GM12878 (cell line): ENCODE data around the gene PATL1. TPM values are rescaled to one million over a fixed set of nuclear protein-coding genes. Genes with fewer than 3 reads are reported as not detected.

Source experiments
- ATAC-seq: fragments of 200-7000 bp; cut with Tn5 transposase; 3 replicates; pipeline ENCODE4 v1.9.1; 2020; ENCODE audit warnings: mild to moderate bottlenecking, moderate library complexity
- BruUV-seq: library from RNA; stranded (reverse); fragments of 400-500 nt; replicated peaks from 2 replicates; lab custom pipeline; 2021; lab: Mats Ljungman, UMichigan
- CTCF ChIA-PET: fragments of 300-600 bp; sonication (Branson Sonifier 250); formaldehyde crosslinking; extraction: SDS; loops from one replicate; lab custom pipeline; 2021; ENCODE audit warnings: inconsistent platforms; lab: Yijun Ruan, JAX
- POLR2A ChIA-PET: fragments of 350-600 bp; formaldehyde crosslinking; extraction: SDS; loops from one replicate; lab custom pipeline; 2021; ENCODE audit warnings: inconsistent platforms; lab: Charles Lee
- RAD21 ChIA-PET: fragments of 300-600 bp; sonication (Branson Sonifier 250); formaldehyde crosslinking; loops from one replicate; lab custom pipeline; 2023; ENCODE audit warnings: antibody characterized with exemption; ENCODE audit not compliant: unreplicated experiment; lab: Charles Lee
- SMC1A ChIA-PET: fragments of 300-600 bp; sonication (Branson Sonifier 250); formaldehyde crosslinking; loops from one replicate; lab custom pipeline; 2023; ENCODE audit not compliant: unreplicated experiment, uncharacterized antibody; lab: Charles Lee
- DNase-seq: peaks from one replicate; pipeline ENCODE4 v3.0.0-alpha.2; 2011; ENCODE audit warnings: low read depth, low spot score
- FAIRE-seq: peaks from 3 replicates; lab custom pipeline; 2011; peaks lifted over from hg19 to GRCh38; lab: Jason Lieb, UNC
- H2AFZ ChIP-seq: 2 replicates; pipeline ENCODE4 v1.6.0; 2011; ENCODE audit warnings: low read depth, low read length, control low read depth; ENCODE audit not compliant: control insufficient read depth
- H3K27ac ChIP-seq: 2 replicates; pipeline ENCODE4 v1.5.1; 2011; ENCODE audit warnings: control low read depth; ENCODE audit not compliant: control insufficient read depth, insufficient read depth
- H3K27me3 ChIP-seq, 2 experiments: replicated peaks in 1 of 2; 2 replicates each; pipeline versions ENCODE4 v1.6.0 to v1.6.1; 2011; ENCODE audit warnings: low read length in 1 of 2; ENCODE audit not compliant: control insufficient read depth in 2 of 2, insufficient read depth in 2 of 2
- H3K36me3 ChIP-seq, 2 experiments: 2 replicates each; pipeline ENCODE4 v1.5.1; 2011; ENCODE audit warnings: low read length in 1 of 2; ENCODE audit not compliant: control insufficient read depth in 2 of 2, insufficient read depth in 2 of 2
- H3K4me1 ChIP-seq: 2 replicates; pipeline ENCODE4 v1.6.1; 2011; ENCODE audit warnings: mild to moderate bottlenecking, low read length, moderate library complexity, mixed read lengths; ENCODE audit not compliant: control insufficient read depth, insufficient read depth
- H3K4me2 ChIP-seq: 2 replicates; pipeline ENCODE4 v1.6.0; 2011; ENCODE audit warnings: control low read depth; ENCODE audit not compliant: control insufficient read depth, insufficient read depth
- H3K4me3 ChIP-seq: fragments of 200-600 bp; sonication (generic); 2 replicates; pipeline ENCODE4 v1.5.1; 2016
- H3K79me2 ChIP-seq: 2 replicates; pipeline ENCODE4 v1.6.0; 2011; ENCODE audit warnings: low read length; ENCODE audit not compliant: control insufficient read depth, insufficient read depth
- H3K9ac ChIP-seq: 2 replicates; pipeline ENCODE4 v1.8.0; 2011; ENCODE audit warnings: low read length, control low read depth, mixed read lengths; ENCODE audit not compliant: control insufficient read depth, insufficient read depth
- H3K9me3 ChIP-seq: replicated peaks from 3 replicates; pipeline ENCODE4 v1.5.1; 2011; ENCODE audit warnings: mild to moderate bottlenecking, low read length; ENCODE audit not compliant: control insufficient read depth, insufficient read depth
- H4K20me1 ChIP-seq: 2 replicates; pipeline ENCODE4 v1.6.0; 2011; ENCODE audit not compliant: control insufficient read depth, insufficient read depth
- ASH2L ChIP-seq: fragments of 300-600, 200-600 bp; sonication (generic); IDR thresholded peaks from 2 replicates; pipeline ENCODE4 v1.6.1; 2017; ENCODE audit warnings: low read depth, mild to moderate bottlenecking, borderline replicate concordance
- CBFB ChIP-seq: IDR thresholded peaks from 2 replicates; pipeline ENCODE4 v1.6.1; 2016; ENCODE audit warnings: antibody characterized with exemption, low read depth
- CHD4 ChIP-seq: fragments of 200-600 bp; sonication (generic); IDR thresholded peaks from 2 replicates; pipeline ENCODE4 v1.6.1; 2016; ENCODE audit warnings: mild to moderate bottlenecking
- E2F4 ChIP-seq: IDR thresholded peaks from 2 replicates; pipeline ENCODE4 v1.6.1; 2012; ENCODE audit warnings: low read depth, low read length, improper control_type of control experiment
- ESRRA ChIP-seq: IDR thresholded peaks from 2 replicates; pipeline ENCODE4 v1.6.1; 2012; ENCODE audit warnings: mild to moderate bottlenecking, low read length, improper control_type of control experiment
- FOXK2 ChIP-seq: fragments of 450-650 bp; IDR thresholded peaks from 2 replicates; pipeline ENCODE4 v1.6.1; 2017; ENCODE audit warnings: mild to moderate bottlenecking, moderate library complexity
- IKZF1 ChIP-seq: fragments of 450-650 bp; conservative IDR thresholded peaks from 2 replicates; pipeline ENCODE4 v1.6.1; 2017; ENCODE audit warnings: antibody characterized with exemption, mild to moderate bottlenecking
- IKZF2 ChIP-seq, 2 experiments: fragments of 450-650 bp; IDR thresholded peaks; 2 replicates each; pipeline ENCODE4 v1.6.1; 2017; ENCODE audit warnings: mild to moderate bottlenecking in 2 of 2, moderate library complexity in 2 of 2
- NBN ChIP-seq: fragments of 450-650 bp; IDR thresholded peaks from 2 replicates; pipeline ENCODE4 v1.6.1; 2016
- POLR2AphosphoS5 ChIP-seq: IDR thresholded peaks from 2 replicates; pipeline ENCODE4 v1.6.1; 2011; ENCODE audit warnings: mild to moderate bottlenecking, low read length, inconsistent platforms
- POU2F2 ChIP-seq: IDR thresholded peaks from 3 replicates; pipeline ENCODE4 v1.6.1; 2011; ENCODE audit warnings: low read depth, mild to moderate bottlenecking, low read length, borderline replicate concordance
- RB1 ChIP-seq: fragments of 450-650 bp; formaldehyde crosslinking; IDR thresholded peaks from 2 replicates; pipeline ENCODE4 v1.6.1; 2017; ENCODE audit warnings: mild to moderate bottlenecking, borderline replicate concordance
- RELA ChIP-seq: fragments of 450-650 bp; IDR thresholded peaks from 2 replicates; pipeline ENCODE4 v1.8.0; 2014; ENCODE audit warnings: borderline replicate concordance; ENCODE audit not compliant: partially characterized antibody
- RELB ChIP-seq: fragments of 450-650 bp; IDR thresholded peaks from 2 replicates; pipeline ENCODE4 v1.6.1; 2017; ENCODE audit warnings: low read depth, mild to moderate bottlenecking, moderate library complexity
- RUNX3 ChIP-seq: IDR thresholded peaks from 2 replicates; pipeline ENCODE4 v1.6.1; 2012; ENCODE audit warnings: low read length, inconsistent platforms
- SMAD1 ChIP-seq: fragments of 450-650 bp; IDR thresholded peaks from 2 replicates; pipeline ENCODE4 v1.6.1; 2018; ENCODE audit warnings: mild to moderate bottlenecking, low read depth; ENCODE audit not compliant: partially characterized antibody
- USF1 ChIP-seq: IDR thresholded peaks from 2 replicates; pipeline ENCODE4 v1.6.1; 2011; ENCODE audit warnings: borderline replicate concordance, low read depth, mild to moderate bottlenecking, moderate library complexity, mixed read lengths, low read length; ENCODE audit not compliant: insufficient read depth; ENCODE audit errors: extremely low read length
- WGBS: methylation state at CpG from one replicate; pipeline ENCODE4 v1.1.6; 2016; ENCODE audit warnings: low lambda C conversion rate; ENCODE audit not compliant: insufficient replicate concordance, insufficient coverage; ENCODE audit errors: missing lambda C conversion rate; 5-methylcytosine and 5-hydroxymethylcytosine counted together
- in situ Hi-C: fragments of 300-500 bp; cut with MboI; formaldehyde crosslinking; loops from 9 replicates; pipeline ENCODE4 v1.14.3; 2018; ENCODE audit warnings: mixed read lengths
- intact Hi-C: fragments of 100-400 bp; cut with micrococcal nuclease; formaldehyde crosslinking; loops from one replicate; pipeline ENCODE4 v1.14.2; 2022; ENCODE audit not compliant: unreplicated experiment
- polyA plus RNA-seq, 11 experiments: library from polyadenylated mRNA; depleted of rRNA in 4 of 11; unstranded in 6 of 11; stranded (reverse) in 5 of 11; fragments of >200 nt; fragmentation: Nextera tagmentation in 4 of 11; fragmentation: Illumina TruSeq in 1 of 11; extraction: Ambion mirVana in 4 of 11; extraction: Trizol in 1 of 11; gene quantifications; 1 replicate in 1 of 11; 2 replicates in 10 of 11; pipeline versions ENCODE4 v1.2.1 to v1.2.3, GENCODE V29; 2011 to 2016; ENCODE audit warnings: inconsistent platforms in 2 of 11, missing spikeins in 2 of 11, low read depth in 1 of 11
- total RNA-seq, 4 experiments: library from RNA; depleted of rRNA in 3 of 4; stranded (reverse); fragments of >200 nt in 3 of 4; fragmentation: Illumina TruSeq in 1 of 4; extraction: Trizol in 1 of 4; gene quantifications; 2 replicates each; pipeline versions ENCODE4 v1.2.1 to v1.2.3, GENCODE V29; 2013 to 2021

The PATL1 gene
- total and polyA plus RNA-seq, 10 of the 15 experiments (the other 5 are each of a cell fraction or from before 2014, with no cell fraction given), result 5.3 to 62.0 (median 14.9) TPM

- SMC1A ChIA-PET, result interaction anchor here (0.9 to 2.9 kb wide), 7 partner anchors 9 to 133 kb away, joined by 3 to 9 read pairs (median 5); partner anchors contain the start of gene OSBP
- Histone ChIP-seq H4K20me1 (no peaks in the 10 kb centered on the region), H2AFZ (peak overlapping the region; percentile 58), H3K4me1 (no peaks in the 10 kb centered on the region; the same call in 1 of the 2 replicates), H3K9ac (peak overlapping the region; percentile 86), H3K4me2 (peak overlapping the region; percentile 78), H3K9me3 (no peaks in the 10 kb centered on the region), H3K27ac (peak overlapping the region; percentile 86), H3K79me2 (peaks cover 39% of the 10 kb centered on the region), H3K27me3 (no peaks in the 10 kb centered on the region), H3K36me3 (peaks cover 0 to 17% of the 10 kb centered on the region in 2 experiments; a peak in 2 of 4 replicates), H3K4me3 (peak overlapping the region; percentile 98)
- BruUV-seq, result no TSS peak
- peak; percentile 61 for ATAC-seq
- POLR2A ChIA-PET, result interaction anchor here (0.7 to 2.2 kb wide), 14 partner anchors 8 to 111 kb away, joined by 3 to 26 read pairs (median 4); partner anchors contain the start of gene OSBP
- CTCF ChIA-PET, result interaction anchor here (0.6 to 2.3 kb wide), 8 partner anchors 9 to 617 kb away, joined by 3 to 15 read pairs (median 4); partner anchors contain the start of gene OSBP
- intact Hi-C loops, result loop anchor here (2.0 to 10.0 kb wide), 4 partner anchors 54 to 454 kb away; partner anchors contain the start of genes MPEG1, MRPL16 and OSBP
- FAIRE-seq, result no peak
- 0% methylated on average over 24 of the region's 39 CpGs for WGBS
- in situ Hi-C loops, result loop anchor here (5.0 to 25.0 kb wide), 2 partner anchors 116 to 1081 kb away; partner anchors contain the start of genes LPXN and ZFP91
- no peak for DNase-seq
- RAD21 ChIA-PET, result interaction anchor here (0.9 to 1.8 kb wide), 10 partner anchors 8 to 445 kb away, joined by 3 to 16 read pairs (median 4); partner anchors contain the start of gene OSBP
- no peak for TF ChIP-seq CBFB
- 0 out of 3 replicates have a peak, but pooled peaks have one; percentile 47 for TF ChIP-seq POU2F2
- TF ChIP-seq ESRRA, result peak; percentile 36; the same call in 1 of the 2 replicates
- peak; percentile 35; the same call in 1 of the 2 replicates for TF ChIP-seq POLR2AphosphoS5
- TF ChIP-seq IKZF2 (IDR thresholded peaks at IDR 0.05), result peak; percentile 46 to 48
- TF ChIP-seq RELB, result 0 out of 2 replicates have a peak, but pooled peaks have one; percentile 12
- peak; percentile 40 for TF ChIP-seq RELA
- TF ChIP-seq E2F4, result peak; percentile 67
- TF ChIP-seq CHD4, result no peak
- peak; percentile 20 for TF ChIP-seq SMAD1
- no peak for TF ChIP-seq ASH2L
- TF ChIP-seq FOXK2, result no peak
- no peak for TF ChIP-seq USF1
- peak; percentile 33; the same call in 1 of the 2 replicates for TF ChIP-seq NBN
- peak; percentile 60; the same call in 1 of the 2 replicates for TF ChIP-seq RB1
- TF ChIP-seq RUNX3, result peak; percentile 33
- TF ChIP-seq IKZF1, result peak; percentile 24; the same call in 1 of the 2 replicates
Measured at GRCh38 chr11:59668188-59668949, 468 bp downstream of the PATL1 start.
